ENCODE measurements around the gene OSR1. TPM values are rescaled to one million over a fixed set of nuclear protein-coding genes. Genes with fewer than 3 reads are reported as not detected.

OSR1 gene
- total RNA-seq, 1 experiment from 2014 or later: 1.3 TPM

GRCh38 chr2:19360266-19360965, 2.0 kb upstream of the OSR1 start:
- Mint-ChIP-seq H3K4me3 (ENCODE audit: unreplicated experiment) (peak overlapping the region; percentile 29), H3K27ac (ENCODE audit: low read depth, unreplicated experiment) (no peak overlapping the region), H3K9me3 (ENCODE audit: unreplicated experiment) (no peaks in the 10 kb centered on the region), H3K4me1 (ENCODE audit: insufficient read depth, unreplicated experiment) (peaks cover 6% of the 10 kb centered on the region), H3K27me3 (ENCODE audit: insufficient read depth, unreplicated experiment) (no peaks in the 10 kb centered on the region), H3K36me3 (ENCODE audit: insufficient read depth, unreplicated experiment) (no peaks in the 10 kb centered on the region)
- POLR2A ChIA-PET: interaction anchor here (0.6 to 3.2 kb wide), 2 partner anchors 12 to 123 kb away, joined by 3 to 19 read pairs; no protein-coding TSS in a partner anchor
- intact Hi-C loops (cut with micrococcal nuclease): no loop called here
- TF ChIP-seq CTCF (IDR thresholded peaks at IDR 0.05; ENCODE audit: unreplicated experiment): no peak
- BruUV-seq (replicated peaks): no TSS peak
- CTCF ChIA-PET: interaction anchor here (0.5 to 3.8 kb wide), 9 partner anchors 9 to 924 kb away, joined by 3 to 26 read pairs (median 3); no protein-coding TSS in a partner anchor
- DNase-seq (ENCODE audit: unreplicated experiment): no peak

- no peaks in the 10 kb centered on the region for H3K36me3 Mint-ChIP-seq (ENCODE audit: insufficient read depth, unreplicated experiment)
- no peaks in the 10 kb centered on the region for H3K9me3 Mint-ChIP-seq (ENCODE audit: unreplicated experiment)
- no TSS peak for BruUV-seq (replicated peaks)
- DNase-seq (ENCODE audit: unreplicated experiment): no peak
- ChIA-PET POLR2A (interaction anchor here (0.6 to 3.2 kb wide), 2 partner anchors 12 to 122 kb away, joined by 3 to 19 read pairs; no protein-coding TSS in a partner anchor), CTCF (interaction anchor here (0.5 to 3.8 kb wide), 10 partner anchors 31 to 923 kb away, joined by 3 to 26 read pairs (median 3); no protein-coding TSS in a partner anchor)
- H3K27ac Mint-ChIP-seq (ENCODE audit: low read depth, unreplicated experiment): no peak overlapping the region
- no peaks in the 10 kb centered on the region for H3K27me3 Mint-ChIP-seq (ENCODE audit: insufficient read depth, unreplicated experiment)
- peaks cover 6% of the 10 kb centered on the region for H3K4me1 Mint-ChIP-seq (ENCODE audit: insufficient read depth, unreplicated experiment)
- TF ChIP-seq CTCF (IDR thresholded peaks at IDR 0.05; ENCODE audit: unreplicated experiment): no peak
- intact Hi-C loops (cut with micrococcal nuclease): no loop called here
- no peak overlapping the region for H3K4me3 Mint-ChIP-seq (ENCODE audit: unreplicated experiment)
Observed at GRCh38 chr2:19359456-19359855, 1.0 kb upstream of the OSR1 start.

- ChIA-PET CTCF (interaction anchor here (0.6 to 3.8 kb wide), 6 partner anchors 32 to 1180 kb away, joined by 3 to 26 read pairs (median 3); no protein-coding TSS in a partner anchor), POLR2A (interaction anchor here (1.3 to 3.2 kb wide), 2 partner anchors 11 to 609 kb away, joined by 4 to 19 read pairs; no protein-coding TSS in a partner anchor)
- intact Hi-C loops (cut with micrococcal nuclease): no loop called here
- TF ChIP-seq CTCF (IDR thresholded peaks at IDR 0.05; ENCODE audit: unreplicated experiment): no peak
- no TSS peak for BruUV-seq (replicated peaks)
- DNase-seq (ENCODE audit: unreplicated experiment): no peak
- peaks cover 6% of the 10 kb centered on the region for H3K4me1 Mint-ChIP-seq (ENCODE audit: insufficient read depth, unreplicated experiment)
- H3K9me3 Mint-ChIP-seq (ENCODE audit: unreplicated experiment): no peaks in the 10 kb centered on the region
- H3K27me3 Mint-ChIP-seq (ENCODE audit: insufficient read depth, unreplicated experiment): no peaks in the 10 kb centered on the region
- H3K4me3 Mint-ChIP-seq (ENCODE audit: unreplicated experiment): no peak overlapping the region
- no peaks in the 10 kb centered on the region for H3K36me3 Mint-ChIP-seq (ENCODE audit: insufficient read depth, unreplicated experiment)
- H3K27ac Mint-ChIP-seq (ENCODE audit: low read depth, unreplicated experiment): no peak overlapping the region
Observed at GRCh38 chr2:19359021-19359357, 566 bp upstream of the OSR1 start.

GRCh38 chr2:19357402-19358241, 801 bp downstream of the OSR1 start:
- H3K27ac Mint-ChIP-seq (ENCODE audit: low read depth, unreplicated experiment): no peak overlapping the region
- ChIA-PET CTCF (interaction anchor here (0.6 to 2.0 kb wide), 7 partner anchors 9 to 857 kb away, joined by 3 to 9 read pairs (median 3); no protein-coding TSS in a partner anchor), POLR2A (interaction anchor here (1.2 to 3.2 kb wide), 3 partner anchors 10 to 608 kb away, joined by 4 to 19 read pairs (median 5); no protein-coding TSS in a partner anchor)
- DNase-seq (ENCODE audit: unreplicated experiment): no peak
- no TSS peak for BruUV-seq (replicated peaks)
- no peaks in the 10 kb centered on the region for H3K36me3 Mint-ChIP-seq (ENCODE audit: insufficient read depth, unreplicated experiment)
- H3K4me3 Mint-ChIP-seq (ENCODE audit: unreplicated experiment): peak overlapping the region; percentile 75
- no peaks in the 10 kb centered on the region for H3K27me3 Mint-ChIP-seq (ENCODE audit: insufficient read depth, unreplicated experiment)
- no peaks in the 10 kb centered on the region for H3K9me3 Mint-ChIP-seq (ENCODE audit: unreplicated experiment)
- intact Hi-C loops (cut with micrococcal nuclease): no loop called here
- TF ChIP-seq CTCF (IDR thresholded peaks at IDR 0.05; ENCODE audit: unreplicated experiment): no peak
- H3K4me1 Mint-ChIP-seq (ENCODE audit: insufficient read depth, unreplicated experiment): peaks cover 6% of the 10 kb centered on the region
